Fibroblast of villous mesenchyme (primary cell): ENCODE results near the gene STOX1. TPM values are rescaled to one million over a fixed set of nuclear protein-coding genes. Genes with fewer than 3 reads are reported as not detected.
A peak's percentile ranks its signal among the peaks of the same experiment; 100 is the strongest.
"Not testable (repeated sequence)": the region's sequence is repeated elsewhere in the genome, so short reads cannot be mapped to it uniquely, and the experiment has no call there.

Experiments
- DNase-seq: peaks from one replicate; pipeline ENCODE4 v3.0.0-alpha.2; 2010; ENCODE audit warnings: low read depth
- H3K4me3 ChIP-seq: 2 replicates; pipeline ENCODE4 v1.5.1; 2011; ENCODE audit warnings: low read depth, mild to moderate bottlenecking, low read length
- total RNA-seq: library from RNA; depleted of rRNA; stranded (reverse); fragments of >200 nt; gene quantifications from 2 replicates; pipeline ENCODE4 v1.2.3, GENCODE V29; 2012
- TF ChIP-seq, protein P1 (sequence below): IDR thresholded peaks from 2 replicates; pipeline ENCODE4 v1.5.1; 2012; ENCODE audit warnings: low read depth, mild to moderate bottlenecking, low read length; ENCODE audit not compliant: insufficient read depth

STOX1 gene
- total RNA-seq, 1 donor = under 0.01 TPM

DNA sequence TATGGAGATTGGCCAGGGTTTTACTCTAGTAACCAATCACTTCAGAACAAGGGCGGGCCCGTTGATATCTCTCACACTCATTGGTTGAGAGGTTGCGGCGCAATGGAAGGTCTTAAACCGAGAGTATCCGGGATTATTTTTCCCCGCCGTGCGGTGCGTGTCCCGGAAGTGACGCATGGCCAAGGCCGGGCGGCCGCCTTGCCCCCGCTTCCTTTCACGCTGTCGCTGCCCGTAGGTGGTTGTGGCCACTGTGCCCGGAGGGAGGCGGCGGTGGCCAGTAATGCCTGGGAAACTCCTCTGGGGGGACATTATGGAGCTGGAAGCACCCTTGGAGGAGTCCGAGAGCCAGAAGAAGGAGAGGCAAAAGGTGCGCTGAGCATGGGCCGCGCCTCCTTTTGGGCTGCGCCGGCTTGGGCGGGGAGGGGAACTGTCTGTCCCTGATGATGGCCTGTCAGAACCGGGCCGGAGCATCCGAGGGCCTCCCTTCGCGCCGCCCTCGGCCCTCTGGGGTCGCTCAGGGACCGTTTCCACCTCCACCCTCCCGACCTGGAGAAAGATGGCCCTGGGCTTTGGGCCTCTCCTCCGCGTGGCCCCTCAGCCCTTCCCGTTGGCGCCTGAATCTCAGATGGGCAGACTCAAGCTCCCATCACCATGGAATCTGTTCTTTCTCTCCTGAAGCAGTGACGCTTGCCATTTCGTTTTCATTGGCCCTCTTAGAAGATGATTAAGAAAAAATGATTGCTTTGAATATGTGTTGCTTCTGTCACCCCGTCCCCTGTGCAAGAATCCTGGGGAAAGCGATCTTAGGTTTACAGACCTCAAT, 74.0 kb downstream of the STOX1 start, which contains the start of gene DDX50:
Gene DDX50 (plus strand): TSS at position 211 of the 823 bp plus-strand sequence. CDS start 70 bp downstream, at position 281.
- TF ChIP-seq, protein P1, sequence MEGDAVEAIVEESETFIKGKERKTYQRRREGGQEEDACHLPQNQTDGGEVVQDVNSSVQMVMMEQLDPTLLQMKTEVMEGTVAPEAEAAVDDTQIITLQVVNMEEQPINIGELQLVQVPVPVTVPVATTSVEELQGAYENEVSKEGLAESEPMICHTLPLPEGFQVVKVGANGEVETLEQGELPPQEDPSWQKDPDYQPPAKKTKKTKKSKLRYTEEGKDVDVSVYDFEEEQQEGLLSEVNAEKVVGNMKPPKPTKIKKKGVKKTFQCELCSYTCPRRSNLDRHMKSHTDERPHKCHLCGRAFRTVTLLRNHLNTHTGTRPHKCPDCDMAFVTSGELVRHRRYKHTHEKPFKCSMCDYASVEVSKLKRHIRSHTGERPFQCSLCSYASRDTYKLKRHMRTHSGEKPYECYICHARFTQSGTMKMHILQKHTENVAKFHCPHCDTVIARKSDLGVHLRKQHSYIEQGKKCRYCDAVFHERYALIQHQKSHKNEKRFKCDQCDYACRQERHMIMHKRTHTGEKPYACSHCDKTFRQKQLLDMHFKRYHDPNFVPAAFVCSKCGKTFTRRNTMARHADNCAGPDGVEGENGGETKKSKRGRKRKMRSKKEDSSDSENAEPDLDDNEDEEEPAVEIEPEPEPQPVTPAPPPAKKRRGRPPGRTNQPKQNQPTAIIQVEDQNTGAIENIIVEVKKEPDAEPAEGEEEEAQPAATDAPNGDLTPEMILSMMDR = no peak
- peak; percentile 100 for DNase-seq
- H3K4me3 ChIP-seq = peak within 1 kb of the TSS; percentile 98

DNA sequence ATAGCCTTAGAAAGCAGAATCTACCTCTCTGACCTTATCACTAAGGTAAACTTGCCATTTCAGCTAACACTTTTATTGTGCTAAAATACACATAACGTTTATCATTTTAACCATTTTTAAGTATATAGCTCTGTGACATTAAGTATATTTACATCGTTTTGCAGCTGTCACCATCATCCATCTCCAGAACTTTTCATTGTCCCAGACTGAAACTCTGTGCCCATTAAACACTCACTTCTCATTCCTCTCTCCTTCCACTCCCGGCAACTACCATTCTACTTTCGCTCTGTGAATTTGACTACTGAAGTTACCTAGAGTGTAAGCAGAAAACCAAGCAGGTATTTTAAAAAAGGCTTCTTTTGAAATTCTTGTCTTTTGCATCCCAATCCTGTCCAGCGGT, 75.1 kb downstream of the STOX1 start:
- DNase-seq = no peak
- TF ChIP-seq, protein P1 = no peak
- peak overlapping the region; percentile 98 for H3K4me3 ChIP-seq

DNA sequence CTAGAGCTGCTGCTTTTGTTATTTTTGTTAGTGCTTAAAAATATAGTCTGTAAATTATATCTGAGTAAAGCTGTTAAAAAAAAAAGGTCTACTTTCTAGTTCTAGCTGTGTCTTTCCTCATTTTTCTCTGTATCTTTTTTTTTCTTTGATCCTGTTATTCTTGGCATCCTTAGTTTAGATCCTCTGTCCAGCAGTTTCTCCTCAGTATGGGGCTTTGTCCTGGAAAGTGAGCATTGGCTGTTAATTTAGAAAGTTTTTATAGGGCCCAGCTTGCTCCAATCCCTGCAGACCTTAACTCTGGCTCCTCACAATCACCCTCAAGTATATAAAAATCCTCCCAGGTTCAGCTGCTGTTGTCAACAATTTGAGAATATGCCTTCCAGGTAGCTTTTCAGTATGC, 97.3 kb downstream of the STOX1 start:
- no peak overlapping the region for H3K4me3 ChIP-seq
- TF ChIP-seq, protein P1 = no peak
- no peak for DNase-seq

DNA sequence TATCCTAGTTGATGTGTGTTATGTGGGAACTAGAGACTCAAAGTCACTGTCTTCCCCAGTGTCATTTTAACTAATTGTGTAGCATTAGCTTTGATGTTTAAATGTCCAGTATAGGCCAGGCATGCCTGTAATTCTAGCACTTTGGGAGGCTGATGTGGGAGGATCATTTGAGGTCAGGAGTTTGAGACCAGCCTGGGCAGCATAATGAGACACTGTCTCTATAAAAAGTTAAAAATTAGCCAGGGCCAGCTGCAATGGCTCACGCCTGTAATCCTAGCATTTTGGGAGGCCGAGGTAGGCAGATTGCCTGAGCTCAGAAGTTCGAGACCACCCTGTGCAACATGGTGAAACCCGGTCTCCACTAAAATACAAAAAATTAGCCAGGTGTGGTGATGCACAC, 98.2 kb downstream of the STOX1 start:
- no peak overlapping the region for H3K4me3 ChIP-seq
- TF ChIP-seq, protein P1 = no peak
- DNase-seq = no peak

DNA sequence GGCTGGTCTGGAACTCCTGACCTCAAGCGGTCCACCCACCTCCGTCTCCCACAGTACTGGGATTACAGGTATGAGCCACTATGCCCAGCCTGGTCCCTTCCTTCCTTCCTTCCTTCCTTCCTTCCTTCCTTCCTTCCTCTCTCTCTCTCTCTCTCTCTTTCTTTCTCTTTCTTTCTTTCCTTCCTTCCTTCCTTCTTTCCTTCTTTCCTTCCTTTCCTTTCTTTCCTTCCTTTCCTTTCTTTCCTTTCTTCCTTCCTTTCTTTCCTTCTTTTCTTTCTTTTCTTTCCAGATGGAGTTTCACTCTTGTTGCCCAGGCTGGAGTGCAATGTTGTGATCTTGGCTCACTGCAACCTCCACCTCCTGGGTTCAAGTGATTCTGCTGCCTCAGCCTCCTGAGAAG, 101.8 kb downstream of the STOX1 start:
- not testable (repeated sequence) for DNase-seq, H3K4me3 ChIP-seq

DNA sequence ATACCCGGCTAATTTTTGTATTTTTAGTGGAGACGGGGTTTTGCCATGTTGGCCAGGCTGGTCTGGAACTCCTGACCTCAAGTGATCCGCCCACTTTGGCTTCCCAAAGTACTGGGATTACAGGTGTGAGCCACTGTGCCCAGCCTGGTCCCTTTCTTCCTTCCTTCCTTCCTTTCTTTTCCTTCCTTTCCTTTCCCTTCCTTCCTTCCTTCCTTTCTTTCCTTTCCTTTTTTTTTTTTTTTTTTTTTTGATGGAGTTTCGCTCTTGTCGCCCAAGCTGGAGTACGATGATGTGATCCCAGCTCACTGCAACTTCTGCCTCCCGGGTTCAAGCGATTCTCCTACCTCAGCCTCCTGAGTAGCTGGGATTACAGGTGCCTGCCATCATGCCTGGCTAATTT, 102.6 kb downstream of the STOX1 start:
- H3K4me3 ChIP-seq = not testable (repeated sequence)

DNA sequence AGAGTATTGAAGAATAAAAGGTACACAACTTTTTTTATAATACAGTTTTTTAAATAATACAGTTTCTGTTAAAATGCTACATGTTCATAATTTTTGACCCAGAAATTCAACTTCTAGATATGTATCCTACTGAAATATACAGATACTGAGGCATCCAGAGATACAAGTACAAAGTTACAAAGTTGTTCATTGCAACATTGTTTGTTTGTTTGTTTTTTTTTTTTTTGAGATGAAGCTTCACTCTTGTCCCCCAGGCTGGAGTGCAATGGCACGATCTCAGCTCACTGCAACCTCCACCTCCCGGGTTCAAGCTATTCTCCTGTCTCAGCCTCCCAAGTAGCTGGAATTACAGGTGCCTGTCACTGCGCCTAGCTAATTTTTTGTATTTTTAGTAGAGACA, 105.5 kb downstream of the STOX1 start:
- H3K4me3 ChIP-seq, DNase-seq: not testable (repeated sequence)

More for the DNA sequence above, 102.6 kb downstream of the STOX1 start:
- DNase-seq = not testable (repeated sequence)

DNA sequence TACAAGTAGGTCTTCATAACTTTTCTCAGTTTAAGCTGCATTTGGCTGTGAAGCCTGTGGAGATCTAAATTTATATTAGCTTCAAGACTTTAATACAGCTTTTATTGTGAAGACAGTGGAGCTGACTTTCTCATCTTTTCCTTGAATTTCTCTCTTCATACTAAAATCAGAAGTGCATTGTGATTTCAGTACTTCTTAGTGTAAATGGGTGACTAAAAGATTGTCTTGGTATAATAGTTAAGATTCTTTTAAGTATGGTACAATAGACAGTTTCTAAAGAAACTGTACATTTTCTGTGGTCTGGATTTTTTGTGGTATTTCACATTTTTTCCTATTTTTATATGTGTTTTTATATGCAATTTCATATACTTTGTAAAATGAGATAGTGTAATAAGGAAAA, 107.7 kb downstream of the STOX1 start:
- TF ChIP-seq, protein P1 = no peak
- DNase-seq = no peak
- no peak overlapping the region for H3K4me3 ChIP-seq
